Posterior cingulate gyrus (tissue), 11 donors: ENCODE results near the gene ABCC5.
"Not testable (repeated sequence)": the region's sequence is repeated elsewhere in the genome, so short reads cannot be mapped to it uniquely, and the experiment has no call there.

Experiments used
- DNase-seq, 10 donors: peaks; one replicate each; pipeline versions ENCODE4 v3.0.0 to v3.0.0-alpha.2; 2020 to 2021; ENCODE audit warnings: mixed read lengths in 3 of 10
- intact Hi-C: fragments of 100-400 bp; cut with DNase I; formaldehyde crosslinking; loops from one replicate; pipeline ENCODE4 v1.15.1; 2023

ABCC5 gene

GRCh38 chr3:183898028-183898431 lies 119.7 kb downstream of the ABCC5 start:
- DNase-seq = peak in 1 of 10 donors; percentile 43
- intact Hi-C loops = loop anchor here (10.0 kb wide), 2 partner anchors 237 to 357 kb away; partner anchors contain the start of gene EIF2B5

GRCh38 chr3:183897606-183898005 lies 120.1 kb downstream of the ABCC5 start:
- DNase-seq = no peak
- intact Hi-C loops = loop anchor here (10.0 kb wide), 2 partner anchors 237 to 357 kb away; partner anchors contain the start of gene EIF2B5

GRCh38 chr3:183896610-183897009 lies 121.1 kb downstream of the ABCC5 start:
- intact Hi-C loops = loop anchor here (10.0 kb wide), 2 partner anchors 238 to 358 kb away; partner anchors contain the start of gene EIF2B5
- DNase-seq = no peak

- peak in 1 of 10 donors; percentile 28 for DNase-seq
- intact Hi-C loops = loop anchor here (10.0 kb wide), 2 partner anchors 239 to 359 kb away; partner anchors contain the start of gene EIF2B5
These were observed 121.5 kb downstream of the ABCC5 start for GRCh38 chr3:183896184-183896583.

GRCh38 chr3:183895774-183896173 lies 121.9 kb downstream of the ABCC5 start:
- intact Hi-C loops = loop anchor here (1.0 to 10.0 kb wide), 4 partner anchors 121 to 394 kb away; partner anchors contain the start of genes ABCC5 and EIF2B5
- DNase-seq = peak in 1 of 10 donors; percentile 77

- peak in 1 of 10 donors; percentile 45 for DNase-seq
- intact Hi-C loops = loop anchor here (1.0 to 10.0 kb wide), 4 partner anchors 122 to 394 kb away; partner anchors contain the start of genes ABCC5 and EIF2B5
These were observed 122.4 kb downstream of the ABCC5 start for GRCh38 chr3:183895296-183895695.

GRCh38 chr3:183892610-183893214 lies 125.0 kb downstream of the ABCC5 start:
- DNase-seq = no peak
- intact Hi-C loops = loop anchor here (10.0 kb wide), 2 partner anchors 242 to 362 kb away; partner anchors contain the start of gene EIF2B5

- intact Hi-C loops = loop anchor here (2.0 to 10.0 kb wide), 3 partner anchors 121 to 383 kb away; partner anchors contain the start of gene KLHL24
- DNase-seq = peak in 1 of 10 donors; percentile 43
These were observed 131.9 kb downstream of the ABCC5 start for GRCh38 chr3:183885766-183886165.

GRCh38 chr3:183884427-183885296 lies 133.0 kb downstream of the ABCC5 start, which contains the start of gene PARL:
TSS of gene PARL (minus strand) at chr3:183884880. CDS start at chr3:183884846, 34 bp downstream.
- DNase-seq = peak; percentile 95 to 99 (median 98)
- intact Hi-C loops = loop anchor here (2.0 to 10.0 kb wide), 4 partner anchors 57 to 382 kb away; partner anchors contain the start of genes KLHL24 and MAP6D1

- no peak for DNase-seq
- intact Hi-C loops = loop anchor here (2.0 to 10.0 kb wide), 4 partner anchors 57 to 381 kb away; partner anchors contain the start of genes KLHL24 and MAP6D1
These were observed 133.6 kb downstream of the ABCC5 start for GRCh38 chr3:183884097-183884426.

- DNase-seq = no peak
- intact Hi-C loops = loop anchor here (2.0 to 10.0 kb wide), 4 partner anchors 56 to 381 kb away; partner anchors contain the start of genes KLHL24 and MAP6D1
These were observed 134.2 kb downstream of the ABCC5 start for GRCh38 chr3:183883291-183884096.

- no peak for DNase-seq
- intact Hi-C loops = loop anchor here (5.0 to 10.0 kb wide), 3 partner anchors 53 to 245 kb away; partner anchors contain the start of genes KLHL24 and MAP6D1
These were observed 137.6 kb downstream of the ABCC5 start for GRCh38 chr3:183880121-183880520.

- no peak for DNase-seq
- intact Hi-C loops = no loop called here
These were observed 138.4 kb downstream of the ABCC5 start for GRCh38 chr3:183879243-183879642.

GRCh38 chr3:183878071-183878470 lies 139.6 kb downstream of the ABCC5 start:
- DNase-seq = no peak
- intact Hi-C loops = no loop called here

- DNase-seq, intact Hi-C loops: not testable (repeated sequence)
These were observed 140.5 kb downstream of the ABCC5 start for GRCh38 chr3:183877227-183877626.

GRCh38 chr3:183875411-183875810 lies 142.3 kb downstream of the ABCC5 start:
- intact Hi-C loops = no loop called here
- DNase-seq = no peak

GRCh38 chr3:183873914-183874313 lies 143.8 kb downstream of the ABCC5 start:
- DNase-seq = no peak
- intact Hi-C loops = no loop called here

GRCh38 chr3:183871541-183871940 lies 146.1 kb downstream of the ABCC5 start:
- intact Hi-C loops = no loop called here
- DNase-seq = no peak

GRCh38 chr3:183870563-183870962 lies 147.1 kb downstream of the ABCC5 start:
- intact Hi-C loops = no loop called here
- DNase-seq = no peak
